ENCODE measurements around the gene NINJ2.
"Not testable (repeated sequence)": the region's sequence is repeated elsewhere in the genome, so short reads cannot be mapped to it uniquely, and the experiment has no call there.

The NINJ2 gene, protein sequence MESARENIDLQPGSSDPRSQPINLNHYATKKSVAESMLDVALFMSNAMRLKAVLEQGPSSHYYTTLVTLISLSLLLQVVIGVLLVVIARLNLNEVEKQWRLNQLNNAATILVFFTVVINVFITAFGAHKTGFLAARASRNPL

DNA sequence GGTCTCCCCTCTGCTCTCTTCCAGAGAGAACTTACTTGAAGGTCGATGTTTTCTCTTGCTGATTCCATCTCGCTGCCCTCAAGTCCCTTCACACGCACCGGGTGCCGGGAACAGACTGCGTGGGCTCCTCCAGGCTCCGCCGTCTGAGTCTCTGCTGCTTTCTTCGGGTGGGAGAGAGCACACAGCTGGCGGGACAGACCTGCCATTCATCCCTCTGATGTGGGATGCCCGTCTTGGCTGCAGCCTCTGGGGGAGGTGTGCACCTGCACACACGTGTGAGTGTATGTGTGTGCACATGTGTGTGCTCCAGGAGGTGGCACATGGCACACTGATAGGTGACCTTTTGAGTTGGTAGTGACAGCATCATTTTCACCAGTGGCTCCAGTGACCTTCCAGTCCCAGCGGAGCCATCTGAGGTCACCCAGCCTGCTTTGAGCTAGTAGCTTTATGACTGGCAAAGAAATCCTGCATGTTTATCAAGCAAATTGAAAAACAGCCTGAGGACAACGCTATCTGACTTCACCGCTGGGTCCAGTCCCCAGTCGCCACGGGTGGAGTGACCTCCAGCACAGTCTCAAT is at the start of gene NINJ2:
Gene NINJ2, minus strand, starts transcription at position 153 of the 579 bp plus-strand sequence. Its CDS starts 85 bp downstream, at position 68.
- no peak for DNase-seq

DNA sequence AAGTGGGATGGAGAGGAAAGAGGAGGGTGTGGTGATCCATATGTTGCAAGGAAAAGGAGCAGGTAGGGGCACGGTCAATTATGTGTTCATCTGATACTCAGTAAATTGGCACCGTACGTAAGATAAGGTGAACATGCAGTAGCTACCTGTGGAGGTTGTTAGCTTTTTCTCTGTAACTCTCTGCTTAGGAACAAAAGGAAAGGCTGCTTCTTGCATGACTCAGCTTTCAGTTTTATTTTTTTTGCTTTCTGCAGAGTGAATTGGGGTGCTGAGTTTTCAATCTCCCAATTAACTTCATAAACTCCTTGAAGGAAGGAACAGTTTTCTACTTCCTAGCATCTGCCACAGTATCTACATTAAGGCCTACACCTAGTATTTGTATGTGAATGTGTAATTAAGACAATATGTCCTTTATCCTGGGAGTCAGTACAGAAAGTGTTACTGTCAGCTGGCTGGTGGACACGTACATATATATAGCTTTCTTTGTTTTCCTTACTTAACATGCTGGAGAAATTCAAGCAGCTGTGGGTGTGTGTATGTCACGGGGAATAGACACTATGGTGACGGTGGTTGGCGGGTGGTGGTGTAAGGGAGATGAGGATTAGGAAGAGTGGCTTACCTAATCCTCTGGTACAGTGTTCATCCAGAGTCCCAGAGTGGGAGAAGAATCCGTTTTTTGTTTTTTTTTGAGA is 49.1 kb upstream of the NINJ2 start:
- DNase-seq: no peak

- DNase-seq: no peak
These were observed 46.3 kb upstream of the NINJ2 start for GRCh38 chr12:709455-710020.

- not testable (repeated sequence) for DNase-seq
These were observed 44.8 kb upstream of the NINJ2 start for GRCh38 chr12:708084-708483.

DNA sequence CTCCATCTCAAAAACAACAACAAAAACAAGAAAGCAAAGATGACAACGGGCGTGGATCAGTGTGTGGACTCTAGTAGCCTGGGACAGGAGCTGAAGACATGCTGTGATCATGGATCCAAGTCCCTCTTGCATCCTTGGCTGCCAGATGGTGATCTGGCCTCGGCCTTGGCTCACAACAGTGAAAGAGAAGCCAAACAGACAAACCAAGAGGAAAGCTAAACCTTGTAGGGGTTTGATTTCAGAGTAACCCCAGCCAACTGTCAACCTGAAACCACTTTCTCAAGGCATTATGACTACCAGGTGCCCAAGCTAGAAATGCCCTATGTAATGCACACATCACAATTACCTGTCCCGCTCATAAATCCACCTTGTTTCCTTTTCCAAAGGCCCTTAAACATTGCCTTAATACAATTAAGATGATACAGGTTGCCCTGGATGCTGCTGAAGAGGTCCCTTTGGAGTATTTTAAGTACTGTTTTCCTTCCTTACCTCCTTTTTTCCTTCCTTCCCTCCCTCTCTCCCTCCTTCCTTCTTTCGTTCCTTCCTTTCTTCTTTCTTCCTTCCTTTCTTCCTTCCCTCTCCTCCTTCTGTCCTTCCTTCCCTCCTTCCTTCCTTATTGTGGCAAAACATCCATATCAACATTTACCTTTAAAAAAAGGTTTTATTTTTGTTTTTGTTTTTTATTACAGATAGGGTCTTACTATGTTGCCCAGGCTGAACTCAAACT is 41.4 kb upstream of the NINJ2 start:
- DNase-seq: no peak

- DNase-seq: no peak
These were observed 38.8 kb upstream of the NINJ2 start for GRCh38 chr12:701896-702539.

DNA sequence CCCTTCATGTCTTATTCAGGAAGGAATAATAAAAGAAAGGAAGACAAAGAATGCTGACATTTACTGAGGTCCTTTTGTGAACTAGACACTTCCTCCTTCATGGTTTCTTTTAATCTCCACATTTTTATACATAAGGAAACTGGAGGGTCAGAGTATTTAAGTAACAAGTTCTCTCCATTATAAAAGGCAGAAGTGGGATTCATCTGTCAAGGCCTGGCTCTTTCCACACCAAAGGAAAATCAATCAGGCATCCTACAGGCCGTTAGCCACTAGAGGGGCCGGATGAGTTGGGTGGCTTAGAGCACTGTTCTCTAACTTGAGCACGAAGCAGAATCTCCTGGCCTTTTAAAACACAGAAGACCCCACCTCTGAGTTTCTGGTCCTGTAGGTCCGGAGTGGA is 36.8 kb upstream of the NINJ2 start:
- DNase-seq: no peak

DNA sequence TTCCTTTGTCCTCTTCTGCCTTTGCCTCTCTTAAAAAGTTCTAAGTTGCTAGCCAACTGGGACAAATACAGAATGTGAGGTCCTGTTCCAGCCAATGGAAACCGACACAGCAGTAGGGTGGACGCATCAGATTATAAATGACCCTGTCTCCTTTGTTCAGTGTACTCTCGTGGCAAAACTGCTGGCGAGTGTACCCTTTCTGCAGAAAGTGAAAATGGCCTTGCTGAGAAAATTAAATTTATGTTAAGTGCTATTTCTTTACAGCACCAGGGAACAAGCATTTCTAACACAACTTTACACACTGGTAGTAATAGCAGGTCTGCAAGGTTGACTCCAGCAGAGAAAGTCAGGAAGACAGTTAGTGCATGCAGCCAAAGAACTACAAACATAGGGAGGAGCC is 35.0 kb upstream of the NINJ2 start:
- not testable (repeated sequence) for DNase-seq

DNA sequence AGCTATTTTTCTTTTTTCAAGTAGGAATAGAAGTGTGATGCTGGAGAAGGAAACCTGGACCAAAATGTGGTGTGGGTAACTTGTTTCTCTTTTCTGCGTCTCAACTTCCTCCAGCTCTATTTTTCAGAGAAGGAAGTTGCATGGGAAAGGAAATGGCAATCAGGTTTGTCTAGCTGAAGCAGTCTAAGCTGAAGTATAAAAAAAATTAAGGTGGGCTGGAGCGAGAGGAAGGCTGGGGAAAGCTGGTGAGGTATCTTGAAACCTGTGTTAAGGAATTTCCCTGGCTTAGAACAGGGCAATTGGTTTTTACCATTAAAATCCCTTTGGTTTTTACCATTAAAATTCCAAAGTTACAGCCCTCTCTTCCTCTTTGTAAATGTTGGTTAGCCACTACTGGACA is 34.2 kb upstream of the NINJ2 start:
- DNase-seq: no peak

GRCh38 chr12:694734-695503 is 31.7 kb upstream of the NINJ2 start:
- no peak for DNase-seq

GRCh38 chr12:693934-694533 is 30.8 kb upstream of the NINJ2 start:
- DNase-seq: no peak

DNA sequence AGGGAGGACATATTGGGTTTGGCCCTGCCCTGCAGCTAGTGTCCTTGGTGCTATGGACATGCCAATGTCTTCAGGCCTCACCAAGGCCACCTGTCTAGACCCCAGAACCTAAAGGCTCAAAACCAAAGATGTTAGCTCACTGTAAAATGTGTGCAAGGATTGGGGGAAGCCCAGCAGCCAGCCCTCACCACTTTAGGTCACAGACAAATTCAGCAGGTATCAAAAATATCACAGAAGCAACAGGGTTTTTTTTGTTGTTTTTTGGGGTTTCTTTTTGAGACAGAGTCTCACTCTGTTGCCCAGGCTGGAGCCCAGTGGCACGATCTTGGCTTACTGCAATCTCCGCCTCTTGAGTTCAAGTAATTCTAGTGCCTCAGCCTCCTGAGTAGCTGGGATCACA is 29.0 kb upstream of the NINJ2 start:
- DNase-seq: no peak

GRCh38 chr12:690466-690865 is 27.2 kb upstream of the NINJ2 start:
- no peak for DNase-seq

- peak; percentile 79 for DNase-seq
These were observed 22.1 kb upstream of the NINJ2 start for GRCh38 chr12:685388-685787.

- no peak for DNase-seq
These were observed 21.2 kb upstream of the NINJ2 start for GRCh38 chr12:684416-684815.

- no peak for DNase-seq
These were observed 18.5 kb upstream of the NINJ2 start for GRCh38 chr12:681568-682256.

DNA sequence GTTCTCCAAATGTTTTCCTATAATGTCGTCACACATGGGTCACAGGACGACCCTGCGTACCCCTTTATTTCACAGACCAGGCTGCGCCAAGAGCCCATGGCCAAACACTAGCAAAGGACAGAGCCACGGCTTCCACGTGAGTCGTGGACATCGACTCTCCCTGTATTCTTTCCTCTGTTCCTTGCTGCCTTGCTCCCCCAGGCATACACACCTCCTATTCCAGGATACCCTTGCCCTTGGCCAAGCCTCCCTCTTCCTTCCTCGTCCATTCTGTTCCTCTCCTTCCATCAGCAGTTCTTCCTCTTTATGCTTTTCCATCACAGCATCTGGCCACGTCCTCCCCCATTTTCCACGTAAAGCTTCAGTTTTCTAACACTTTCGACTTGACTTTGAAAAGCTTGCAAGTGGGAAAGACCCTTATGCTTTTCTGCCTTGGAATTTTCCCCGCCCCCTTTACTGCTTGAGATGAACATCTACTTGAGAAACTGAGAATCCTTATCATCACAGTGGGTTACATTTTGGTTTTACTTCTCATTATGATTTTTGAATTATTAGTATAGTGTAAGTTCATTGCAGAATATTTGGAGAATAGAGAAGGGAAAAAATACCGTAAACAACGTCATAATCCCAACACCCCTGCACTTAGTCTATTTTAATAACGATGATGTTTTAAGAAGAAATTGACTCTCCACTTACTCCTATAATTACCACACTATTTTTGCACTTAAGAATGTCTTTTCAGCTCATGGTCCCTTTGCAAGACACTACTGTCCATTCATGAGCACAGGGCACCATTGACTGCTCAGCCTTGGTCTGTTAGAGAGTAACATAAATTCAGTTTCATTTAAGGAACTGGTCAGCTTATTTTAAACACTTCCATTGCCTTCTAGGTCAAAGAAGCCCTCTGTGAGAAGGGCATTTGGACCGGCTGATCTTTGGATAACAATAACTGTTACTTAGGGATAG is 15.8 kb upstream of the NINJ2 start:
- no peak for DNase-seq

GRCh38 chr12:675562-675961 is 12.3 kb upstream of the NINJ2 start:
- DNase-seq: no peak

DNA sequence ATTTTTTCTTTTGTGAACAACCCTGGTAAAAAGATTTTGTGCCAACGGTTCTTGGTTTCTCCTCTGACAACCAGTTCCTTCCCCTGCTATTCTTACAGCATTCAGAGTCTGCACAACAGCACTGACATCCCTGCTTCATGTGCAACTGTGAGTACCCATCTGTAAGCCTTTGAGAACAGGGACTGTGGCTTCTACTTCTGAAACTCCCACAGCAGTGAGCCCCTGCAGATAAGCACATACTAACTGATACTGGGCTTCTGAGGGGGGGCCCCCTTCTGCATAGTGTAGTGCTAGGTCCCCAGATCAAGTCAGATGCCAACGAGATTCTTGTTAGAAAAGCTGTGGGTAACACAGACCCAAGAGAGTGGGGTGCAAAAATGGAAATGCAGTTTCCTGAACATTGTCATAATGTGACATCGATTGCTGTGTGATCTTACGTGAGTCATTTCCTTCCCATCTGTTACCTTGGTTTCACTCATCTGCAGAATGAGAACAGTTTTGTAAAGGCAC is 11.1 kb upstream of the NINJ2 start:
- no peak for DNase-seq

GRCh38 chr12:673849-674248 is 10.6 kb upstream of the NINJ2 start:
- DNase-seq: no peak
